Osteocyte (in vitro differentiated cells): ENCODE data around the gene TEX29. TPM values are rescaled to one million over a fixed set of nuclear protein-coding genes. Genes with fewer than 3 reads are reported as not detected.

Experiments
- DNase-seq: peaks from one replicate; pipeline ENCODE4 v3.0.0; 2021; ENCODE audit warnings: mixed read lengths; ENCODE audit not compliant: unreplicated experiment; ENCODE audit errors: extremely low spot score
- H3K27ac Mint-ChIP-seq: one replicate; pipeline ENCODE4 v1.8.0; 2021; ENCODE audit warnings: mild to moderate bottlenecking, mixed read lengths; ENCODE audit not compliant: unreplicated experiment
- H3K27me3 Mint-ChIP-seq: one replicate; pipeline ENCODE4 v1.8.0; 2021; ENCODE audit warnings: mixed read lengths; ENCODE audit not compliant: unreplicated experiment
- H3K36me3 Mint-ChIP-seq: one replicate; pipeline ENCODE4 v1.8.0; 2021; ENCODE audit warnings: mixed read lengths; ENCODE audit not compliant: unreplicated experiment
- H3K4me1 Mint-ChIP-seq: one replicate; pipeline ENCODE4 v1.8.0; 2021; ENCODE audit warnings: mixed read lengths; ENCODE audit not compliant: unreplicated experiment
- H3K4me3 Mint-ChIP-seq: one replicate; pipeline ENCODE4 v1.8.0; 2021; ENCODE audit warnings: mild to moderate bottlenecking, moderate library complexity, mixed read lengths; ENCODE audit not compliant: unreplicated experiment
- H3K9me3 Mint-ChIP-seq: one replicate; pipeline ENCODE4 v1.8.0; 2021; ENCODE audit warnings: mixed read lengths; ENCODE audit not compliant: unreplicated experiment
- CTCF ChIP-seq: fragments of 200-600 bp; sonication (generic); IDR thresholded peaks from 2 replicates; pipeline ENCODE4 v1.5.0; 2021; ENCODE audit warnings: antibody characterized with exemption, mild to moderate bottlenecking, moderate library complexity
- total RNA-seq: library from RNA; stranded (reverse); gene quantifications from 2 replicates; pipeline ENCODE4 v1.2.1, GENCODE V29; 2021

TEX29 gene
- total RNA-seq, 1 donor from 2014 or later, result 1.9 TPM

- Mint-ChIP-seq H3K36me3 (peaks cover 18% of the 10 kb centered on the region), H3K27ac (no peak overlapping the region)
These were observed 1.8 kb downstream of the TEX29 start for GRCh38 chr13:111322001-111322915.

GRCh38 chr13:111322916-111323331 lies 2.5 kb downstream of the TEX29 start:
- no peak overlapping the region for H3K27ac Mint-ChIP-seq
- no peak for DNase-seq
- H3K4me1 Mint-ChIP-seq, result no peaks in the 10 kb centered on the region
- no peak overlapping the region for H3K4me3 Mint-ChIP-seq
- no peaks in the 10 kb centered on the region for H3K9me3 Mint-ChIP-seq
- H3K36me3 Mint-ChIP-seq, result peaks cover 14% of the 10 kb centered on the region
- no peaks in the 10 kb centered on the region for H3K27me3 Mint-ChIP-seq
- TF ChIP-seq CTCF, result no peak

More at GRCh38 chr13:111322001-111322915, 1.8 kb downstream of the TEX29 start:
- no peaks in the 10 kb centered on the region for H3K9me3 Mint-ChIP-seq
- TF ChIP-seq CTCF, result no peak
- H3K27me3 Mint-ChIP-seq, result no peaks in the 10 kb centered on the region
- no peak for DNase-seq
- no peak overlapping the region for H3K4me3 Mint-ChIP-seq
- H3K4me1 Mint-ChIP-seq, result no peaks in the 10 kb centered on the region

- Mint-ChIP-seq H3K4me3 (no peak overlapping the region), H3K27me3 (no peaks in the 10 kb centered on the region), H3K4me1 (no peaks in the 10 kb centered on the region), H3K27ac (no peak overlapping the region), H3K36me3 (peaks cover 12% of the 10 kb centered on the region), H3K9me3 (no peaks in the 10 kb centered on the region)
- no peak for DNase-seq
- TF ChIP-seq CTCF, result no peak
These were observed 3.1 kb downstream of the TEX29 start for GRCh38 chr13:111323549-111323948.

GRCh38 chr13:111323950-111324651 lies 3.7 kb downstream of the TEX29 start:
- Mint-ChIP-seq H3K4me3 (no peak overlapping the region), H3K27ac (no peak overlapping the region), H3K4me1 (no peaks in the 10 kb centered on the region), H3K36me3 (peaks cover 11% of the 10 kb centered on the region), H3K27me3 (no peaks in the 10 kb centered on the region), H3K9me3 (no peaks in the 10 kb centered on the region)
- no peak for DNase-seq
- no peak for TF ChIP-seq CTCF

- H3K4me1 Mint-ChIP-seq, result no peaks in the 10 kb centered on the region
- TF ChIP-seq CTCF, result no peak
- no peaks in the 10 kb centered on the region for H3K9me3 Mint-ChIP-seq
- peaks cover 8% of the 10 kb centered on the region for H3K36me3 Mint-ChIP-seq
- H3K27me3 Mint-ChIP-seq, result no peaks in the 10 kb centered on the region
- no peak for DNase-seq
- H3K4me3 Mint-ChIP-seq, result no peak overlapping the region
- no peak overlapping the region for H3K27ac Mint-ChIP-seq
These were observed 4.3 kb downstream of the TEX29 start for GRCh38 chr13:111324736-111325135.
